Stimulated activated CD4-positive, alpha-beta T cell treated with anti-CD3 and anti-CD28 coated beads, Interleukin-1b, Interleukin-23, amount 100 ng/mL, for 4 hours (primary cell): ENCODE data around the gene ADCY3.
A peak's percentile ranks its signal among the peaks of the same experiment; 100 is the strongest.

ENCODE experiments used
- DNase-seq, 2 donors: peaks; one replicate each; pipeline ENCODE4 v3.0.0-alpha.2; 2020; ENCODE audit warnings: low read depth in 2 of 2

The ADCY3 gene

DNA sequence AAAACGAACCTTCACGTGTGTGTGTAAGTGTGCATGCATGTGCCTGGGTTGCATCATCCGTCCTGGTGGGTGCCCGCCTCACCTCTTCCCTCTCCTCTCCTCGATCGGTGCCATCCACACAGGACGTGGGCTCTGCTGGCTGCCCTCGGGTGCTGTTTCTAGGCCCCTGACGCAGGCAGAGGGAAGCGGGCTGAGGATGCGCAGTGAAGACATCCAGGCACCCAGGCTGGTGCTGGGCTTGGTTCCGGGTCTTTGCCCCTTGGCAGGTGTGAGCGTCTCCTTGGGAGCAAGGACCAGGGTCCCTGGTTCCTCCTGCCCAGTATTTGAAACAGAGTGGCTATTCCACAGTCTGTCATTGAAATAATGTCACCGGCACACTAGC lies 6.2 kb upstream of the ADCY3 start:
- DNase-seq = no peak

DNA sequence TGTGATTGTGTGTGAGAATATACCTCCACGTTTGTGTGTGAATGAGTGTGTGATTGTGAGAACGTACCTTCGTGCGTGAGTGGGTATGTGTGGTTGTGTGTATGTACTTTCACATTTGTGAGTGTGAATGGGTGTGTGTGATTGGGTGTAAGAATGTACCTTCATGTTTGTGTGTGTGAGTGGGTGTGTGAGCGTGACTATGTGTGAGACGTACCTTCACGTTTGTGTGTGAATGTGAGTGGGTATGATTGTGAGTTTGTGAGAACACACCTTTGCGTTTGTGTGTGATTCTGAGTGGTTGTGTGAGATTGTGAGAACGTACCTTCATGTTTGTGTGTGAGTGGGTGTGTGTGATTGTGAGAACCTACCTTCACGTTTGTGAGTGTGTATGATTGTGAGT lies 5.8 kb upstream of the ADCY3 start:
- no peak for DNase-seq

DNA sequence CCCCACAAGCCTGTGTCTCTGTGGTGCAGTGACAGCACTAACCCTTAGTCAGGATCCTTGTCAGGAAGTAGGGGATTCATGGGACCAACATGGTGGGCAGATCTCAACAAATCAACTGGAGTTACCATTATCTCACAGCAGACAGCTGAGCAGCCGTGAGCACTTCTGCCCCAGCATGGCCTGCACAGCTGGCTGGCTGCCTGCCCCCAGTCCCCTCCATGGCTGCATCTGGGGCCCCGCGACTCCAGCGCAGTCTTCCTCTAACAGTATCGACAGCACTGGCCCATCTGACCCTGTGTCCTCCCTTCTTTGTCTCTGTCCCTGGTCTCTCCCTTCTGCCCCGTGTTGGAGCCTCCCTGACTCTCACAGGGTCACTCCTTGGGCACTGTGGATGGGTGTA lies 4.7 kb upstream of the ADCY3 start:
- no peak for DNase-seq

DNA sequence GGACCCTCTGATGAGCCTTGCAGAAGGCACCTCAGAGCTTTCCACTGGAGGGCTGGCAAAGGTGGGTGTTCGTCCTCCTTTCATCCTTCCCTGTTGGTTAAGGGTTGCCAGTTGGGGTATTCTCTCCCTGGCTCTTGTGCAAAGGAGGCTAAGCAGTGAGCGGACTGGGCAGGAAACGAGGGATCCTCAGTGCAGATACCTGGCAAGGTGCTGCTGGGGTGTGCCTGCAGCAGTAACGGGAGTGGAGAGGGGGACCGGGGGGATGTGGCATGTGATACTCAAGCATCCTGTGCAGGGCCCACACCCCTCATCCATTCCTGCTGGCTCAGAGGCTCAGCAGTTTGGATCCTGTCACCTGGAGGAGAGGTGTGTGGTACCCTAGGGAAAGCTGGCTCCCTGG lies 4.2 kb upstream of the ADCY3 start:
- DNase-seq = no peak

DNA sequence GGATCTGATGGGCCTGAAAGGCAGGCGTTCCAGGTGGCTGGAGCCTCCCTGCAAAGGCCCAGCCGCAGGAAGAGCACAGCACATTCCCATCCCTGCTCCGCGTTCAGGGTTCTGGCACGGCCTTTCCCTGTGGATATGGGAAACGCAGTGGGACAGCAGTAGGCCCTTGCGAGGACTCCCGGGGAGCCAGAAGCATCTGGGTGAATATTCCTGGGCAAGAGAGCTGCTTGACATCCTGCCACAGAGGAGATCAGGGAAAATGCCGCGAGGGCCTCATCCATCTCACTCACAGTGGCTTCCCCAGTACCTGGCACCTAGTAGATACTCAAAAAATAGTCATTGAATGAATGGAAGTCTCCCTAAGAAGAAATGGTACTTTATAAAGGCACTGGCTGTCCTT lies 3.1 kb upstream of the ADCY3 start:
- no peak for DNase-seq

DNA sequence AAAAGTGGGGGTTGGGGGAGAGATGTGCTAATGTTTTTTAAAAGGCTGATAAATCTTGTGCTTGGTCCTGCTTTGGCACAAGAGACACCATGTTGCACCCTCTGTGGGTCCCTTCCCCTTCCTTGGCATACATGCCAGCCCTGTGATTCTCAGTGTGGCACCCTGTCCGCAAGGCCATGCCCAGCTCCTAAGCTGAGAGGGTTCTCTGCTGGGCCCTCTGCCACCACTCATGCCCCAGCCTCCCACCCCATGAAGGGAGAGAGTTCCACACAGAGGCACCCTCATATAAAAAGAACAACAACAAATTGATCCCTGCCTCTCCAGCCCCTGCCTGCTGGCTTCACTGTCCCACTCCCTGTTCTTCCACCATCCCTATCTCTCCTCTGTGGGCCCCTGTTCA lies 2.5 kb upstream of the ADCY3 start:
- no peak for DNase-seq

DNA sequence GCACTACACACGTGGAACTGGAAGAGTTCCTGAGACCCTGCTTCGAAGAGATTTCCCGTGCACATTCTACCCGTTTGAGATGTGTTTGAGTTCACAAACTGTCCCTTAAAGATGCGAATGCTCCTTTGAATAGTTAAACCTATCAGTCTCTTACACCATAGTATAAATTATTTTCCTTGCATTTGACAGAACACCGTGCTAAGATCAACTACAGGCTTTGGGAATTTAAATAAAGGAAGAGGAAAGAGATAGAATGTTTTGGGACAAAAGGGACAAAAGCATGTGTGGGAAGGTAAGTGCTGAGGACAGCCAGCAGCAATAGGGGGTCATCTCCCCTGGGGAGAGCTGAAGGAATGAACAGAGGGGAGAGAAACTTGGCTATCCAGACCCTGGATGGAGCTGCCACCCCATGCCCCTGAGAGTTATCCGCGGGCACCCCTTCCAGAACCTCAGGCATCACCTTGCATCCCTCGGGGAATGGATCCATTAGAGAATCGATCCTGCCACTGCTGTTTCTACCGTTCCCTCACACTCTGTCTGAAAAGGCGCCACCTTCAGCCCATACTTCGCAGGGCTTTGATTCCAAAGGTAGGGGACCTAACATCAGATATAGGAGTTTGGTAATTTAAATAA lies 888 bp upstream of the ADCY3 start:
- no peak for DNase-seq

DNA sequence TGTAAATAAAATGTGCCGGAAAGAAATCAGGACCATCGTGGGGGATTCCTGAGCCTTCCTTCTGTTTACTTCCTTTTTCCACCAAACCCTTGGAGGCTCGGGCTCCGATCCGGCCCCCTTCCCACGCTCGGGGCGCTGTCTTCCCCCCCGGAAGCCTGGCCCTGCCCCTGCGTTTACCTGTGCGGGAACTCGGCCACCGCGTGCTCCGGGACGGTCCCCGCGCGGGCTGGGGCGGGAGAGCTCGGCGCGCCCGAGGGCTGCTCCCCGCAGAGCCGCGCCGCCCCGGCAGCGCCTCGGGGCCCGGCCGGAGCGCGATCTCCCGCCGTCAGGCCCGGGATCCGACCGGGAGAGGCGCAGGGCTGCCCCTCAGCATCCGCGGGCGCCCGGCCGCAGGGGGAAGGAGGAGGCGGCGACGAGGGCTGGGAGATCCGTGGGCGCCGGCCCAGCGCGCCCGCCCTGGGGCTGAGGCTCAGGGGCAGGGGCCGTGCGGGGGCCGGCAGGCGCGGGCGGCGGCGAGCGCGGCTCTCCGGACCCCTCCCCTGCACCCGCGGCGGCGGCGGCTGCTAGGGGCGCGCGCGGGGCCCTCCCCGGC lies 435 bp downstream of the ADCY3 start:
- peak in 1 of 2 donors; percentile 39 for DNase-seq

DNA sequence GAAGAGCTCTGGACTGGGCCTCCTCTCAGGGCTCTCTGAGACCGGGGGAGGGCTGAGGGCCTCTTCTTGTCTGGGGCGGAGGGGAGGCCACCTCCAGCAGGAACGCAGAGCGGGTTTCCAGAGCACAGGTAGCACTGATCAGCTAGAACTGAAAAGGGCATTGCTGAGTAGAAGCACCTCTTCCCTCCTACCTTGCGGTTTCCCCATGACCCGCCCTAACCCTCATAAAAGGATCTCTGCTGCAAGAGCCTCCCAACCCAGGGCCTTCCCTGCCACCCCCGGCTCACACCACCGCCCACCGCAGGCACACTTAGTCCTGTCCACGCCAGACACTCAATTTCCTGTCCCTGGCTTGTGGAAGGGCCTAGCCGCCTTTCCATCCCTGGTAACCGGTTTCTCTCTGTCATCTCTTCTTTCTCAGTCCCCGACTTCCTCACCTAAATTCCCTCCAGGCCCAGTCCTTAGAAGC lies 966 bp downstream of the ADCY3 start:
- peak; percentile 34 to 35 for DNase-seq

DNA sequence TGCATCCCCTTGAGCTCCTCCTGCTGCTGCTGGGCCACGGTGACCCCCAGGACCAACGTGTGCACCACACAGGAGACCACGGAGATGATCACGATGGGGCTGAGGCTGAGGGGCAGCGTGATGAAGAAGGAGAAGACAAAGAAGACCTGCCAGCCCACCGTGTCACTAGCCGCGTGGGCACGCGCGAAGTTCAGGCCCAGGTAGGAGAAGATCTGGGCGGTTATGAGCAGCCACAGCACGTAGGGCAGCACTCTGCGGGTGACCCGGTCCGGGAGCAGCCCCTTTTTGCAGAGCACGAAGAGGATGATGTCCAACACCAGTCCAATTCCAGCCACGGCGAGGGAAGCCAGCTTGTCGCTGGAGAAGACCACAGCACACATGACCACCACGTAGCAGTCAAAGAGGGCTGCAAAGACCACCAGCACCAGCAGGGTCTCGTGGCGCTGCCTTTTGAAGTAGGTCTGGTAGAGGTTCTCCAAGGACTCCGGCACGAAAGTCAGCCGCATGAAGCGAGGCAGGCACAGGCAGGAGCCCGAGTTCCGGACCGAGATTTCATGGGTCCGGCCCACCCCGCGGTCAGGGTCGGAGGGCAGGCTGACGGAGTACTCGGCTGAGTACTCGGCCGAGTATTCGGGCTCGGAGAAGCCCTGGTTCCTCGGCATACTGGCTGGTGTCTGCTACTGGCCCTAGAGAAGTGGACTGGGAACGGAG lies 1.6 kb downstream of the ADCY3 start:
- no peak for DNase-seq

DNA sequence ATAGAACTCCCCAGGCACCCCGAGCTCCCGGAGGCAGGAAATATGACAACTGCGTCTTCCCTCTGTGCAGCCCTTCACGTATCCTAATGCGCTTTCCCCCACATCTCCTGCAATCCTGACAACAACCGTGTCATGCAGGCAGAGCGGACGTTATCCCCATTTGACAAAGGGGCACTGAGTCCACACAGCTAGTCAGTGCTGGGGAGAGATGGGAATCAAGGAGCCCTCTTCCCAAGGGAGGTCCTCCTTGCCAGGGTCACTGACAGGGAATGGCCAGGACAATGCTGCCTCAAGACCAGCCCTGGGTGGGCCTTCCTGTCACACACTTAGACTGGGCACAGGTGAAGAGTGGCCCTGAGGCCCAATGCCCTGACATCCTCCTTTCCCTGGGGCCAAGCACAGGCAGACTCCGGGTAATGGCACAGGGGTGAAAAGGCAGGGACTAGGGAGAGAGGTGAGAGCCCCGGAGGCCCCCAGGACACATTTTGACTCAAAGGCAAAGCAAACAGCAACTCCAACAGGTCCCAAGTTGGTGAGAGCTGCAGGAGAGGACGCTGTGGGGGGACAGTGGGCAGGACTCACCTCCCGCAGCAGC lies 2.2 kb downstream of the ADCY3 start:
- no peak for DNase-seq

DNA sequence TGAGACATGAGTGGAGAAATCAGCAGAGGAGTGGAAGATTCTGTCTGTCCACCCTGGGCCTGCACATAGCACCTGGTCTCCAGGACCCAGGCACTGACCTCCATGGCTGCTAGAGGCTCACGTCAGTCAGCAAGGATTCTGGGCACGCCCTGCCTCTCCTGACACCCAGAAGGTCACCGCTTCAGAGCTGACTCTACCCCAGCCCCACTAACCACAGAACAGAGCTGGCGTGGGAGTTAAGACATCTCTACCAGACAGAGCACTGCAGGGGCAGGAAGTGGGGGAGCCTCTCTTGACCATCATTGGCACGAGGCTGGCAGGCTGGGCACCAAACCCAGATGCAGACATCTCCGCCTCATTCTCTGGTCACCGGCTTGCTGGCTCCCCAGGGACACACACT lies 3.0 kb downstream of the ADCY3 start:
- no peak for DNase-seq

DNA sequence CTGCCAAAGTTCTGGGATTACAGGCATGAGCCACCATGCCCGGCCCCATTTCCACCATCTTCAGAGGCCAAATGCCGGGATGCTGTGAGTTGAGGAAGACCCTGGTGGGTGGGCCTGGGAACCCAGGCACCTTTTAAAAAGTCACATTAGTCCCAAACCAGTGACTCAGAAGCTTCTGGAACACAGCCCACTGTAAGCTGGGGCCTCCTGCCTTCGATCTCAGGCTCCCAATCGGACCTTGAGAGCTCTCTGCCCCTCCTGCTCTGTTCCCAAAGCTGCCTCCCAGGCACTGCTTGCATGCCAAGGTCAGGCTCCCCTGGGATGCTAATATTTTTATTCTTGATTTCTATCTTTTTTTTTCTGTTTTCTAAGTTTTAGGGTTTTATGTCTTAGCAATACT lies 4.2 kb downstream of the ADCY3 start:
- no peak for DNase-seq

DNA sequence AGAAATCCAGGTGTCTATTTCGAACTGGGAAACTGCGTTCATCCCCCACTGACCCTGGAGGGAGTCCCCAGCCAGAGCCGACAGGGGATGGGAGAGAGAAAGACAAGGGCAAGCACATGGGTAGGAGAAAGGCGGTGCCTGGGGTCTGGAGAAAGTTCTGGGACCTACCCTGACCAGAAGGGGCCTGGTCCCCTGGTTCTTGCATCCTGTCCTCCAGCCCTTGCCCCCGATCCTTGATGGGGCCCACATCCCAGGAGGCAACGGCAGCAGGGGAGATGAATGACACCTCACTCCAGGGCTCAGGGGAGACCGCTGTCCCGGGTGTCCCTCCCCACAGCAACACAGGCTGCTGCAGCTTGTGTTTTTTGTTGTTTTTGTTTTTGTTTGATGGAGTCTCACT lies 4.9 kb downstream of the ADCY3 start:
- no peak for DNase-seq

DNA sequence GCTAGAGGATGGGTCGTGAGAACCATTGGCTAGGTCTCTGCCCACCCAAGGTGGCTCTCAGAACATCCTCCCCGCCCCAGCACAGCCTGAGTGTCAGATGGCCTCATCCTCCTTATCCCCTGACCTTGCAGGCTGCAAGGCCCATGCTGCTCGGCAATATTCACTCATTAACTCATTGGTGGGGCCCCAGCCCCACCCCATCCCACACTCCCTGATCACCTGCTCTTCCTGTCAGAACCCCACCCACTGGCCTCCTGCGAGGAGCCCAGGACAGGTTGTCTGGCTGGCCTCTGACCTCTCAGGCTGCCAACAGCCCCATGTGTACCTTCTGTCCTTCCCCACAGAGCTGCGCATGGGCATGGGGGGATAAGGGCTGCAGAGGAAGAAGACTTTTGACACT lies 5.3 kb downstream of the ADCY3 start:
- no peak for DNase-seq

DNA sequence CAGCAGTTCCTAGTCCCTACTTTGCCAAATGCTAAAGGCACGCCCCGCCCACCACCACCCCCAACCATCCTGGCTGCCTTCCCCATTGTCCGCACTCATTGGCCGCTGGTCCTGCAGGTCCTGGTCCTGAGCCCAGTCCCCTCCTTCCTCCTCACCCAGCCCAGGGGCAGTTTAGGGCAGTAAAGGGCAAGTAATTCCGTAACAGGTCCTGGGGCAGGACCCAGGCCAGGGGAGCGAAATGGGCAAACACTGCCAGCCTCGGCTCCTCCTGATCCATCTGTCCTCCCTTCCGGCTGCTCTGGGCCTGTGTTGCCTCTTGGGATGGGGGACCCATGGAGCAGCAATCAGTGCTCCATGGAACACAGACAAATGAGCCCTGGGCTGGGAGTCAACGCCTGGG lies 6.1 kb downstream of the ADCY3 start:
- no peak for DNase-seq

DNA sequence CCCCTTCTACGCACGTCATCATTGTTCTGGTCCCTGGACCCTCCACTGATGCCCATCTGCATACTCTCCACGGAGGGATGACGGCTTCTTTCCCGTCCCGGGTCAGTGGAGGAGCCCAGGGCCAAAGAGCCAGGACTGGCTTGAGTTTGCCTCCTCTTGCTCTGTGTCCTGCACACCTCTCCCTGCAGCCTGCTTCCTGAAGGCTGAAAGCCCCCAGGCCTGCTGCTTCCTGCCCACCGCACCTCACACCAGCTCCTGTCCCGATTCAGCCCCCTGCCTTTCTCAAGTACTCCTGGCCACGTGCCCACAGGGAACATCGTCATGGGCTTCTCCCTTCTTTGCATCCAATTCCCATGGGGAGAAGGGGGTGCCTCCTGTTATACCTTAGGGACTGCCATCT lies 7.1 kb downstream of the ADCY3 start:
- no peak for DNase-seq

DNA sequence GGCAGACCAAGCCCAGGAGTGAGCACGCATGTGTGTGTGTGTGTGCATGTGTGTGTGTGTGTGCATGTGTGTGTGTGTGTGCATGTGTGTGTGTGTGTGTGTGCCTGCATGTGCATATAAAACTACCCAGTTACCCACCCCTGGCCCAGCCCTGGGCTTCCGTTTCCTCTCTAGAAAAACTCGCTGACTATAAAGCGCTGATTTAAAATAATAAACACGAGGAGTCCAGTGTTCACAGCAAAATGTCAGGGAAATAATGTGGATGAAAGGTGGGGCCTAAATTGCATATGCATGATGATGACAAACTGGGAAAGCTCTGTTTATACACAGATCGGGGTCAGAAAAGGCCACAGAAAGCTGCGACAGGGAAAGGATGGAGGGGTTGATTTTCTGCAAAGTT lies 7.5 kb downstream of the ADCY3 start:
- DNase-seq = no peak

DNA sequence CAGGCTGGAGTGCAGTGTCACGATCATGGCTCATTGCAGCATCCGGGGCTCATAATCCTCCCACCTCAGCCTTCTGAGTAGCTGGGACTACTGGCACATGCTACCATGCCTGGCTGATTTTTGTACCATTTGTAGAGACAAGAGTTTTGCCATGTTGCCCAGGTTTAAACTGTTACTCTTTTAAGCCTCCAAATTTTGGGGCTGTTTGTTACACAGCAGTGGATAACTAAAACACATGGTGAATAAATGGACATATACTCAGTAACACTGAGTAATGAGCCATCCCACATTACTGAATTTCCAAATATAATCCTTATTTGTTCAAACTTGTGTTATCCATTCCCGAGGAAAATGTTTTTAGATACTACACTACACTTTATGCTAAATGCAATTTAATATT lies 9.8 kb downstream of the ADCY3 start:
- DNase-seq = no peak

DNA sequence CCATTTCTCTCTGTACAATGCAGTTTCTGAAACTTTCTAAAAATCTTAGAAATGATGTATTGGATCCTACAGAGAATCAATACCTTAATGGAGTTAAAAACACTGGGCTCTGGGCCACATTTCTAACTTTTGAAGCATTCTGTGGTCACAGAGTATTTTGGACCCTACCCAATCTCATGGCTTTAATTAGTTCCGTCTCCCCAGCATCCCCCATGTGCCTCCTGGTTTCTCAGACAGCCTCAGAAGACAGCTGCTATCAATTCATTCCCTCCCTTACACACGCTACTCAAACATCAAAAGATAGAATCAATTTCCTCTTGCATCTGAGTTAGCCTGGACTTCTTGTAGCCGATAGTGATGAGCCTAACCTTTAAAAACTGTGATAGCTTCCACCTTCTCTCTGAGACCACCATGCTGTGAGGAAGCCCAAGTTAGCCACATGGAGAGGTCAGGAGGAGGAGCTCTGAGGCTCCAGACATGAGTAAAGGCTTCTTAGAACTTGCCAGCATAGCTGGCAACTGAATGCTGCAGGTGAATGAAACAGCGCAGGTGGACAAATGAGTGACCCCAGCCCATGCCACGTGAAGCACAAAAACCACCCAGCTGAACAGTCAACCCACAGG lies 10.4 kb downstream of the ADCY3 start:
- DNase-seq = no peak

DNA sequence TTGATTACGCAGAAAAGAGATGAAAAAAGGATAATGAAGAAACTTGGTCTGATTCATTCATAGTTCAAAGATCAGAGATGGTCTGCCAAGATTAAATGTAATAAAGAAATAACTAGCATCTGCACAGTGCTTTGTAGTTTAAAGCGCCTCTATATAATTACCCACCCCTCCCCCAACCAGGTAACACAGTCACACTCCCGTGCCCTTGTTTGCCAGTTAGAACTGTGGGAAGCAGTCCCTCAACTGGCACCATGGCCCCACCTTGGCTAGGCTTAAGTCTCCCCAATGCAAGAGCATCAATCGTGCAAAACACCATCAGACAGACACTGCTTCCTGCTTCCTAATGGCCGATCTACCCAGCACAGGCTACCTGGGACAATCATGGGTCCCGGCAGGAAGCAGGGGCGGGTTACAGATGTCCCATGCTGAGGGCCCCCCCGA lies 11.6 kb downstream of the ADCY3 start:
- DNase-seq = no peak

DNA sequence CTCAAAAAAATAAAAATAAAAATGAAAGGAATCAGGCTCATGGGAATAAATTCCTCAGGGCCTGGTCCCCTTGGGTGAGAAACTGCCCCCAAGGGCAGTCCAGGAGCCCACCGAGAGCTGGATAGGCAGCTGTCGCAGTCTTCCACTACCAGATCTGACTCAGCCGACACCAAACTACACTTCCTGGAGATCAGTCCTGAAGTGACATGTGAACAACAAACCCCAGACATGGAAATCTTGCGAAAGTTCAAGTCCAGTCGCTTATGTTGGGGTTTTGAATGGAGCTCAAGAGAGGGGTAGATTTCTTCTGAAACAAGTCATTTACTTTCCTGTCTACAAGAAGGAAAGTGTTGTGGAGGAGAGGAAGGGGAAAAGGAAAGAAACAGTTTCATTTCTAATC lies 12.9 kb downstream of the ADCY3 start:
- no peak for DNase-seq

DNA sequence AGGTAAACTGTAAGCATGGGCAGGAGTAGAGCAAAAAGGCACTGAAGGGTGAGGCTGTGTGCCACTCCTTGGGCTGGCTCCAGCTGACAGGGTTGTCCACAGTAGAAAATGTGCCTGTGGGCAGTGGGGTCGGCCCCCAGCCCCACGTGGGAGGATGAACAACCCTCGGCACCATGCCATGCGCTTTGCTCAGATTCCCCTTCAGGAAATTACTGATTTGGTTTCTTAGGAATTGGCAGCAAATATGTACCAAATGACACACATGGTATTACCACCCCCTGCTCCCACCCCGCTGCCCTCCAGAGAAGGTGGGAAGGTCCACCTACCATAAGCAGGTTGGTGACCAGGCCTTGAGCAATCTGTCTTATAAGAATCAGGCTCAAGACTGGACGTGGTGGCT lies 13.6 kb downstream of the ADCY3 start:
- DNase-seq = no peak
